ENCODE results near the gene DDA1. TPM values are rescaled to one million over a fixed set of nuclear protein-coding genes. Genes with fewer than 3 reads are reported as not detected.

The DDA1 gene
- total and polyA plus RNA-seq, 2 of the 13 experiments (the other 11 are each of a cell fraction or from before 2014, with no cell fraction given) = 24.5 to 26.0 TPM

- TF ChIP-seq ATF2 (CRISPR knock-in tag; IDR thresholded peaks at IDR 0.05) (no peak), SATB2 (CRISPR knock-in tag; IDR thresholded peaks at IDR 0.05) (peak; percentile 28; the same call in 1 of the 2 replicates), ZNF839 (CRISPR knock-in tag; IDR thresholded peaks at IDR 0.05; ENCODE audit: borderline replicate concordance) (no peak), KLF6 (CRISPR knock-in tag; IDR thresholded peaks at IDR 0.05) (no peak), CREM (IDR thresholded peaks at IDR 0.05) (no peak), CREM (CRISPR knock-in tag; IDR thresholded peaks at IDR 0.05) (no peak), ZNF512 (CRISPR knock-in tag; IDR thresholded peaks at IDR 0.05) (no peak), MEF2D (CRISPR knock-in tag; IDR thresholded peaks at IDR 0.05) (no peak), ELK4 (CRISPR knock-in tag; IDR thresholded peaks at IDR 0.05; ENCODE audit: borderline replicate concordance) (no peak), SRY (CRISPR knock-in tag; IDR thresholded peaks at IDR 0.05) (no peak), ZNF180 (CRISPR knock-in tag; IDR thresholded peaks at IDR 0.05; ENCODE audit: borderline replicate concordance, low read depth) (no peak), ADNP (CRISPR knock-in tag; IDR thresholded peaks at IDR 0.05) (no peak), ZNF24 (IDR thresholded peaks at IDR 0.05) (no peak), HMG20B (CRISPR knock-in tag; conservative IDR thresholded peaks at IDR 0.05) (no peak)
- TF ChIP-seq, protein P1, sequence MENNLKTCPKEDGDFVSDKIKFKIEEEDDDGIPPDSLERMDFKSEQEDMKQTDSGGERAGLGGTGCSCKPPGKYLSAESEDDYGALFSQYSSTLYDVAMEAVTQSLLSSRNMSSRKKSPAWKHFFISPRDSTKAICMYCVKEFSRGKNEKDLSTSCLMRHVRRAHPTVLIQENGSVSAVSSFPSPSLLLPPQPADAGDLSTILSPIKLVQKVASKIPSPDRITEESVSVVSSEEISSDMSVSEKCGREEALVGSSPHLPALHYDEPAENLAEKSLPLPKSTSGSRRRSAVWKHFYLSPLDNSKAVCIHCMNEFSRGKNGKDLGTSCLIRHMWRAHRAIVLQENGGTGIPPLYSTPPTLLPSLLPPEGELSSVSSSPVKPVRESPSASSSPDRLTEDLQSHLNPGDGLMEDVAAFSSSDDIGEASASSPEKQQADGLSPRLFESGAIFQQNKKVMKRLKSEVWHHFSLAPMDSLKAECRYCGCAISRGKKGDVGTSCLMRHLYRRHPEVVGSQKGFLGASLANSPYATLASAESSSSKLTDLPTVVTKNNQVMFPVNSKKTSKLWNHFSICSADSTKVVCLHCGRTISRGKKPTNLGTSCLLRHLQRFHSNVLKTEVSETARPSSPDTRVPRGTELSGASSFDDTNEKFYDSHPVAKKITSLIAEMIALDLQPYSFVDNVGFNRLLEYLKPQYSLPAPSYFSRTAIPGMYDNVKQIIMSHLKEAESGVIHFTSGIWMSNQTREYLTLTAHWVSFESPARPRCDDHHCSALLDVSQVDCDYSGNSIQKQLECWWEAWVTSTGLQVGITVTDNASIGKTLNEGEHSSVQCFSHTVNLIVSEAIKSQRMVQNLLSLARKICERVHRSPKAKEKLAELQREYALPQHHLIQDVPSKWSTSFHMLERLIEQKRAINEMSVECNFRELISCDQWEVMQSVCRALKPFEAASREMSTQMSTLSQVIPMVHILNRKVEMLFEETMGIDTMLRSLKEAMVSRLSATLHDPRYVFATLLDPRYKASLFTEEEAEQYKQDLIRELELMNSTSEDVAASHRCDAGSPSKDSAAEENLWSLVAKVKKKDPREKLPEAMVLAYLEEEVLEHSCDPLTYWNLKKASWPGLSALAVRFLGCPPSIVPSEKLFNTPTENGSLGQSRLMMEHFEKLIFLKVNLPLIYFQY (CRISPR knock-in tag; IDR thresholded peaks at IDR 0.05; ENCODE audit: borderline replicate concordance) = no peak
- TF ChIP-seq, protein P2, sequence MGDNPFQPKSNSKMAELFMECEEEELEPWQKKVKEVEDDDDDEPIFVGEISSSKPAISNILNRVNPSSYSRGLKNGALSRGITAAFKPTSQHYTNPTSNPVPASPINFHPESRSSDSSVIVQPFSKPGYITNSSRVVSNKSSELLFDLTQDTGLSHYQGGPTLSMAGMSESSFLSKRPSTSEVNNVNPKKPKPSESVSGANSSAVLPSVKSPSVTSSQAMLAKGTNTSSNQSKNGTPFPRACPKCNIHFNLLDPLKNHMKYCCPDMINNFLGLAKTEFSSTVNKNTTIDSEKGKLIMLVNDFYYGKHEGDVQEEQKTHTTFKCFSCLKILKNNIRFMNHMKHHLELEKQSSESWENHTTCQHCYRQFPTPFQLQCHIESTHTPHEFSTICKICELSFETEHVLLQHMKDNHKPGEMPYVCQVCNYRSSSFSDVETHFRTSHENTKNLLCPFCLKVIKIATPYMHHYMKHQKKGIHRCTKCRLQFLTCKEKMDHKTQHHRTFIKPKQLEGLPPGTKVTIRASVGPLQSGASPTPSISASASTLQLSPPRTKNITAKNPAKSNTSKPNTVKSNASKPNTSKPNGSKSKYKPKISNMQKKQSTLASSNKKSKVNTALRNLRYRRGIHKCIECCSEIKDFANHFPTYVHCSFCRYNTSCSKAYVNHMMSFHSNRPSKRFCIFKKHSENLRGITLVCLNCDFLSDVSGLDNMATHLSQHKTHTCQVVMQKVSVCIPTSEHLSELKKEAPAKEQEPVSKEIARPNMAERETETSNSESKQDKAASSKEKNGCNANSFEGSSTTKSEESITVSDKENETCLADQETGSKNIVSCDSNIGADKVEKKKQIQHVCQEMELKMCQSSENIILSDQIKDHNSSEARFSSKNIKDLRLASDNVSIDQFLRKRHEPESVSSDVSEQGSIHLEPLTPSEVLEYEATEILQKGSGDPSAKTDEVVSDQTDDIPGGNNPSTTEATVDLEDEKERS (CRISPR knock-in tag; IDR thresholded peaks at IDR 0.05) = no peak
- TF ChIP-seq, protein P3, sequence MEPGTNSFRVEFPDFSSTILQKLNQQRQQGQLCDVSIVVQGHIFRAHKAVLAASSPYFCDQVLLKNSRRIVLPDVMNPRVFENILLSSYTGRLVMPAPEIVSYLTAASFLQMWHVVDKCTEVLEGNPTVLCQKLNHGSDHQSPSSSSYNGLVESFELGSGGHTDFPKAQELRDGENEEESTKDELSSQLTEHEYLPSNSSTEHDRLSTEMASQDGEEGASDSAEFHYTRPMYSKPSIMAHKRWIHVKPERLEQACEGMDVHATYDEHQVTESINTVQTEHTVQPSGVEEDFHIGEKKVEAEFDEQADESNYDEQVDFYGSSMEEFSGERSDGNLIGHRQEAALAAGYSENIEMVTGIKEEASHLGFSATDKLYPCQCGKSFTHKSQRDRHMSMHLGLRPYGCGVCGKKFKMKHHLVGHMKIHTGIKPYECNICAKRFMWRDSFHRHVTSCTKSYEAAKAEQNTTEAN (CRISPR knock-in tag; conservative IDR thresholded peaks at IDR 0.05) = no peak
These were observed 31.0 kb downstream of the DDA1 start (continued) for GRCh38 chr19:17340302-17340870.
